ENCODE results near the gene RAD18.

GRCh38 chr3:8839607-8840325 lies 123.5 kb downstream of the RAD18 start:
- no peak for TF ChIP-seq CTCF (IDR thresholded peaks at IDR 0.05; ENCODE audit: poor library complexity, severe bottlenecking)
- TF ChIP-seq SMC3 (conservative IDR thresholded peaks at IDR 0.05; ENCODE audit: poor library complexity): no peak
- no peak for TF ChIP-seq POLR2AphosphoS5 (IDR thresholded peaks at IDR 0.05)
- no peak for TF ChIP-seq EZH2 (IDR thresholded peaks at IDR 0.05; ENCODE audit: borderline replicate concordance, insufficient read depth, low read length, poor library complexity, severe bottlenecking)
- no peak for TF ChIP-seq MXI1 (conservative IDR thresholded peaks at IDR 0.05; ENCODE audit: poor library complexity, severe bottlenecking)
- no peak for TF ChIP-seq EP300 (conservative IDR thresholded peaks at IDR 0.05; ENCODE audit: poor library complexity, severe bottlenecking)
- no peak for TF ChIP-seq REST (IDR thresholded peaks at IDR 0.05; ENCODE audit: borderline replicate concordance)
- TF ChIP-seq RAD21 (conservative IDR thresholded peaks at IDR 0.05): no peak
